Activated CD4-positive, alpha-beta T cell treated with anti-CD3 and anti-CD28 coated beads, Interleukin-10, Interleukin-2, amounts not matched to agents 100 ng/mL and 50 ng/mL, durations not matched to agents 16 hours and 8 hours (primary cell): ENCODE measurements around the gene OR4D9.
"Not testable (repeated sequence)": the region's sequence is repeated elsewhere in the genome, so short reads cannot be mapped to it uniquely, and the experiment has no call there.

Experiments used
- DNase-seq: peaks from one replicate; pipeline ENCODE4 v3.0.0-alpha.2; 2020

The OR4D9 gene

GRCh38 chr11:59510941-59511589, at the start of gene OR4D9:
Gene OR4D9 (plus strand): TSS chr11:59511539. CDS start chr11:59514913, 3,374 bp downstream.
- peak; percentile 32 for DNase-seq

- DNase-seq, result no peak
Measured at GRCh38 chr11:59463190-59463641, 48.1 kb upstream of the OR4D9 start.

- DNase-seq, result no peak
Measured at GRCh38 chr11:59473015-59473414, 38.3 kb upstream of the OR4D9 start, which contains the start of gene OR4D10. Gene OR4D10 (plus strand): TSS chr11:59473315. CDS start chr11:59477430, 4,115 bp downstream.

- no peak for DNase-seq
Measured at GRCh38 chr11:59475176-59475575, 36.2 kb upstream of the OR4D9 start.

- DNase-seq, result no peak
Measured at GRCh38 chr11:59479906-59480305, 31.4 kb upstream of the OR4D9 start.

- no peak for DNase-seq
Measured at GRCh38 chr11:59480359-59480758, 31.0 kb upstream of the OR4D9 start.

- peak; percentile 17 for DNase-seq
Measured at GRCh38 chr11:59501931-59502330, 9.4 kb upstream of the OR4D9 start.

GRCh38 chr11:59503276-59503675, 8.1 kb upstream of the OR4D9 start, which contains the start of gene OR4D11:
Gene OR4D11 (plus strand): TSS chr11:59503576. CDS start chr11:59503576, 0 bp downstream.
- no peak for DNase-seq

GRCh38 chr11:59511675-59512074, 336 bp downstream of the OR4D9 start:
- DNase-seq, result no peak

- DNase-seq, result not testable (repeated sequence)
Measured at GRCh38 chr11:59520139-59520538, 8.8 kb downstream of the OR4D9 start.

GRCh38 chr11:59520741-59521140, 9.4 kb downstream of the OR4D9 start:
- DNase-seq, result no peak

GRCh38 chr11:59523541-59523940, 12.2 kb downstream of the OR4D9 start:
- no peak for DNase-seq

GRCh38 chr11:59528711-59529110, 17.4 kb downstream of the OR4D9 start:
- no peak for DNase-seq

- DNase-seq, result no peak
Measured at GRCh38 chr11:59532620-59533019, 21.3 kb downstream of the OR4D9 start.

GRCh38 chr11:59534676-59535075, 23.3 kb downstream of the OR4D9 start:
- DNase-seq, result no peak

GRCh38 chr11:59542142-59542810, 30.9 kb downstream of the OR4D9 start:
- no peak for DNase-seq

GRCh38 chr11:59543713-59544112, 32.4 kb downstream of the OR4D9 start:
- DNase-seq, result not testable (repeated sequence)

GRCh38 chr11:59544869-59545178, 33.5 kb downstream of the OR4D9 start:
- no peak for DNase-seq

- DNase-seq, result peak; percentile 52
Measured at GRCh38 chr11:59545179-59546020, 34.1 kb downstream of the OR4D9 start.

- DNase-seq, result not testable (repeated sequence)
Measured at GRCh38 chr11:59547605-59548308, 36.4 kb downstream of the OR4D9 start.

- DNase-seq, result no peak
Measured at GRCh38 chr11:59548309-59548656, 36.9 kb downstream of the OR4D9 start.

- peak; percentile 98 for DNase-seq
Measured at GRCh38 chr11:59550368-59550841, 39.1 kb downstream of the OR4D9 start.
